DMS153 treated with DMSO at 0.1 percent for 48 hours (cell line): ENCODE measurements around the gene ZNF568.

Experiments used
- DNase-seq: peaks from one replicate; lab custom pipeline; 2025; ENCODE audit not compliant: unreplicated experiment; lab: John Stamatoyannopoulos, UW

ZNF568 gene

GRCh38 chr19:36997843-36998235 lies 81.7 kb downstream of the ZNF568 start:
- no peak for DNase-seq

DNA sequence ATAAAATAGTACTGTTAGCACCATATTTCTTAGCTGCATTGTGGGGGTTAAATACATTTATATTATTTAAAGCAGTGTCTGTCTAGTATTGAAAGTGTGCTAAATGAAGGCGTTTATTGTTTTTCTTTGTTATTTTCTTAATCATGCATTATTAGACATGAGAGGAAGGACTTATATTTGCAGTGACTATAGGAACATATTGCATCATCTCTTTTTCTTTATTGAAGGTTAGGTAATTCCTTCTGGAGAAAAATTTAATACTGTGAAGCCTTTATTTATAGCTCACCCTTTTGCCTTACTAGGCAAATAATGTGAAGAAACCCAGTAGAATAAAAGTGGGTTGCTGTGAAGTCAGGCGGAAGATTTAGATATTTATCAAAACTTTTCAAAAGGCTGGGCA lies 83.2 kb downstream of the ZNF568 start:
- no peak for DNase-seq

DNA sequence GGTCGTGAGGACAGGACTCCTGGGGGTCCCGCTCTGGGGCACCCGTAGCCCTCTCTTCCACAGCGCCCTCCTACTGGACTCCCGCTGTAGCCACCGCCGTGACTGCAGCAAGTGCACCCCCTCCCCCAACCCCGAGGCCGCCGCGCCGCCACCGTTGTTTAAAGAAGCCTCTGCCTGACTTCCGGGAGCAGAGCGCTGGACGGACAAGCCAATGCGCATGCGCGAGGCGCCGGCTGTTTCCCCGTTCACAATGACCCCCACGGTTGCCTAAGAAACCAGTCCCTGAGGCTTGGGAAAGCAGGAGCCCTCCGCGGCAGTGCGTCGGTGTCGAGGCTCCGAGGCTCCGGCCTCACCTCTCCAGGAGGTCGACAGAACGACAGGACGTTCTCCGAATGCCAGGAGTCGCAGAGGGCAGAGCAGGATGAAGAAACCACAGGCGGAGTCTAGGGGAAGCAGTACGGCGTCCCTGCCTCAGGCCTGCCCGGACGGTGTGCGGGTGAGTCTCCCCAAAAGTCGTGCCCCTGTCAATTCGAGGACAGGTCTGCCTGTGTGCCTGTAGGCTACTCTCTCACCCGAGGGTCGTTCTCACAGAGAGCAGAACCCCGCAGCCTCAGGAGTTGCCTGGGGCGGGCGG lies 91.6 kb downstream of the ZNF568 start:
- no peak for DNase-seq

DNA sequence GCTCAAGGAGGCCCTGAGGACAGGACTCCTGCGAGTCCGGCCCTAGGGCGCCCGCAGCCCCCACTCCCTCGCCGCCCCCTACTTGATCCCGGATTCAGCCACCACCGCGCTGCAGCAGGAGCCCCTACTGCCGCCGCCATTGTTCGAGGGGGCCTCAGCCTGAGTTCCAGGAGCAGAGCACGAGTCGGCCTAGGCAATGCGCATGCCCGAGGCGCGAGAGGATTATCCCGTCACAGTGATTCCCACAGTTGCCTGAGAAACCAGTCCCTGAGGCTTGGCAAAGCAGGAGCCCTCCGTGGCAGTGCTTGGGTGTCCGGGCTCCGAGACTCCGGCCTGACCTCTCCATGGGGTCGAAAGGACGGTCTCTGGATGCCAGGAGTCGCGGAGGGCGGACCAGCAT lies 93.7 kb downstream of the ZNF568 start:
- DNase-seq: no peak

- DNase-seq: no peak
Measured at GRCh38 chr19:37012093-37012745, 96.1 kb downstream of the ZNF568 start.

DNA sequence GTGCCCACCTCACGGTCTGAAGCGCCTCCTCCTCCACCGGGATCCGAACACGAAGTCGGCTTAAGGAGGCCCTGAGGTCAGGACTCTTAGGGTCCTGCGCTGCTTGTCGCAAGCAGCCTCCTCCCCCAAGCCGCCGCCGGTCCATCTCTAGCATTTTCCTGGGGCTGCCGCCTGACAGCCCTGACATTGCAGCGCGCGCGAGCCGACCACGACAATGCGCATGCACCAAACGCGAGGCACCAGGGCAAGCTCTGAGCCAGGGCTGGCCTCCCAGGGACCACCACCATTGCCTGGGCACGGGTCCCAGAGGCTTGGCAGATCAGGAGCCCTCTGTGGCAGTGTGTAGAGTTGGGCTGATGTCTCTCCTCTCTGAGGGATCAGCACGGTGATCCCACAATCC lies 98.3 kb downstream of the ZNF568 start:
- no peak for DNase-seq

DNA sequence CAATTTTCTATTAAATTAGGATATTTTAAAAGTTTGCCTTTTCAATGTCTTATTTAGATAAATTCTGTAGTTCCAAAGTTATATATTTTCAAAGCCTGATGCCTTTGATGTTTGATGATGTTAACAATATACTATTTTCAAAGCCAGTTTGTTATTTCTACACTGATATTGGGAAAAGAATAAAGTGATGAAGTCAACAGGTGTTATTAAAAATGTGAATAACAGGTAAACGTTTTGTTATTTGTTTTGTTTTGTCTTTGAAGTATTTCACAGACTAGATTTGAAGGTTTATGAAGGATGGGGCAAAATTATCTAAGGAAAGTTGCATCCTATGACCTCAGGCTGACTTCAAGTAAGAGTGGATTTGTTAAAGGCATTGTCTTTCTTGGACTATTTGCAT lies 129.0 kb downstream of the ZNF568 start:
- DNase-seq: no peak
